Measurements from ENCODE around the gene SND1.

SND1 gene

GRCh38 chr7:127844707-127845331 is 192.8 kb downstream of the SND1 start:
- TF ChIP-seq TCF12 (IDR thresholded peaks at IDR 0.05; ENCODE audit: low read depth) (no peak), TEAD4 (IDR thresholded peaks at IDR 0.05) (no peak), CREB1 (IDR thresholded peaks at IDR 0.05; ENCODE audit: low read depth) (no peak), ZBTB7A (IDR thresholded peaks at IDR 0.05; ENCODE audit: low read depth) (no peak), CEBPB (IDR thresholded peaks at IDR 0.05) (no peak), YY1 (IDR thresholded peaks at IDR 0.05; ENCODE audit: low read depth) (no peak), RAD21 (IDR thresholded peaks at IDR 0.05; ENCODE audit: low read depth) (no peak), EGR1 (IDR thresholded peaks at IDR 0.05) (no peak), EP300 (IDR thresholded peaks at IDR 0.05; ENCODE audit: borderline replicate concordance) (no peak), NFIC (IDR thresholded peaks at IDR 0.05) (no peak)
- TF ChIP-seq, protein P1, sequence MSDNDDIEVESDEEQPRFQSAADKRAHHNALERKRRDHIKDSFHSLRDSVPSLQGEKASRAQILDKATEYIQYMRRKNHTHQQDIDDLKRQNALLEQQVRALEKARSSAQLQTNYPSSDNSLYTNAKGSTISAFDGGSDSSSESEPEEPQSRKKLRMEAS (IDR thresholded peaks at IDR 0.05) = no peak
- TF ChIP-seq, protein P2, sequence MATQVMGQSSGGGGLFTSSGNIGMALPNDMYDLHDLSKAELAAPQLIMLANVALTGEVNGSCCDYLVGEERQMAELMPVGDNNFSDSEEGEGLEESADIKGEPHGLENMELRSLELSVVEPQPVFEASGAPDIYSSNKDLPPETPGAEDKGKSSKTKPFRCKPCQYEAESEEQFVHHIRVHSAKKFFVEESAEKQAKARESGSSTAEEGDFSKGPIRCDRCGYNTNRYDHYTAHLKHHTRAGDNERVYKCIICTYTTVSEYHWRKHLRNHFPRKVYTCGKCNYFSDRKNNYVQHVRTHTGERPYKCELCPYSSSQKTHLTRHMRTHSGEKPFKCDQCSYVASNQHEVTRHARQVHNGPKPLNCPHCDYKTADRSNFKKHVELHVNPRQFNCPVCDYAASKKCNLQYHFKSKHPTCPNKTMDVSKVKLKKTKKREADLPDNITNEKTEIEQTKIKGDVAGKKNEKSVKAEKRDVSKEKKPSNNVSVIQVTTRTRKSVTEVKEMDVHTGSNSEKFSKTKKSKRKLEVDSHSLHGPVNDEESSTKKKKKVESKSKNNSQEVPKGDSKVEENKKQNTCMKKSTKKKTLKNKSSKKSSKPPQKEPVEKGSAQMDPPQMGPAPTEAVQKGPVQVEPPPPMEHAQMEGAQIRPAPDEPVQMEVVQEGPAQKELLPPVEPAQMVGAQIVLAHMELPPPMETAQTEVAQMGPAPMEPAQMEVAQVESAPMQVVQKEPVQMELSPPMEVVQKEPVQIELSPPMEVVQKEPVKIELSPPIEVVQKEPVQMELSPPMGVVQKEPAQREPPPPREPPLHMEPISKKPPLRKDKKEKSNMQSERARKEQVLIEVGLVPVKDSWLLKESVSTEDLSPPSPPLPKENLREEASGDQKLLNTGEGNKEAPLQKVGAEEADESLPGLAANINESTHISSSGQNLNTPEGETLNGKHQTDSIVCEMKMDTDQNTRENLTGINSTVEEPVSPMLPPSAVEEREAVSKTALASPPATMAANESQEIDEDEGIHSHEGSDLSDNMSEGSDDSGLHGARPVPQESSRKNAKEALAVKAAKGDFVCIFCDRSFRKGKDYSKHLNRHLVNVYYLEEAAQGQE (IDR thresholded peaks at IDR 0.05; ENCODE audit: low read depth) = no peak
- TF ChIP-seq, protein P3, sequence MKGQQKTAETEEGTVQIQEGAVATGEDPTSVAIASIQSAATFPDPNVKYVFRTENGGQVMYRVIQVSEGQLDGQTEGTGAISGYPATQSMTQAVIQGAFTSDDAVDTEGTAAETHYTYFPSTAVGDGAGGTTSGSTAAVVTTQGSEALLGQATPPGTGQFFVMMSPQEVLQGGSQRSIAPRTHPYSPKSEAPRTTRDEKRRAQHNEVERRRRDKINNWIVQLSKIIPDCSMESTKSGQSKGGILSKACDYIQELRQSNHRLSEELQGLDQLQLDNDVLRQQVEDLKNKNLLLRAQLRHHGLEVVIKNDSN (IDR thresholded peaks at IDR 0.05) = no peak

DNA sequence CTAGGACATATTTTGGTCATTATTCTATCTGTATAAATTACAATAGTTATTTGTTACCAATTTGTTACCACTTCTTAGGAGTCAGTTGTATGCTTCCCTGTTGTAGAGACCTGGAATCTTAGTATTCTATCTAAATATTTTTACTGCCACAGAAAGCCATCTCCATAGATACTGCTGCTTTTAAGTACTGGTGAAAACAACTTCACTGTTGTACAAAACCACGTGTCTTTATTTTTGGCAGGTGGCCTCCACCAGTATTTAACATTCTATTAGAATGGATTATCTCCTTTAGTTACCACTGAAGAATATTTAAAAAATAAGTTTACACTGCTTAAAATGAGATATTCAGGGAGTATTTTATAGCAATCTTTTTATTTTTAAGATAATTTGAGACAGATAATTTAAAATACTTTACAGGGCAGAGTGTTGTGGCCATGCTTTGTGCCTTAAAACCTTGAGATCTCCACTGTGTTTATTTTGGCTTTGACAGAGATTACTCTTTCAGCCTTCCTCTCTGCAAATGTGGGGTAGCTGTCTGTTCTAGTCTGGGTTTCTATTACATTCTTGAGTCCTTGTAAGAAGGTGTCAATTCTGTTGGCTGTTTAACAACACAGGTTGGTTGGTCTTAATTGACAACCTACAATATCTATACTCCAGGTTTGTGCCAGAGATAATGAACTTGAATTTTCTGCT is 193.7 kb downstream of the SND1 start:
- TF ChIP-seq EGR1 (IDR thresholded peaks at IDR 0.05) (no peak), TCF12 (IDR thresholded peaks at IDR 0.05; ENCODE audit: low read depth) (no peak), EP300 (IDR thresholded peaks at IDR 0.05; ENCODE audit: borderline replicate concordance) (no peak), YY1 (IDR thresholded peaks at IDR 0.05; ENCODE audit: low read depth) (no peak), CEBPB (IDR thresholded peaks at IDR 0.05) (no peak)
- TF ChIP-seq, protein P3 (IDR thresholded peaks at IDR 0.05) = no peak

DNA sequence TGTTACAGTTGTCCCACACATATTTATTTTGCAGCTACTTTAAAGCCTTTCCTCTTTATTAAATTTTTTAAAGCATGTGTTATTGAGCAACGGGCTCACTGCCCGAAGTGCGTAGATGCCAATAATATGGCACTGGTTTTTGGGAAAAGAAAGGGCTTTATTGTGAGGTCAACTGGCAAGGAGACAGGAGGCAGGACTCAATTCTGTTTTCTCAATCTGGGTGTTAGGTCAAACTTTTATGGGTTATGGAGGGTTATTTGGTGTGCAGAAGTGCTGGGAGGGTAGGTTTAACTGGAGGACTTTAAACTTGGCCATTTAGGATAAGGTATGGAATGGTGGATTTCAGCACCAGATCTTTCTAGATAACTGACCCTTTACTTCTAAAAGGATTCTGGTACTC is 195.6 kb downstream of the SND1 start:
- TF ChIP-seq TCF12 (IDR thresholded peaks at IDR 0.05; ENCODE audit: low read depth) (no peak), RAD21 (IDR thresholded peaks at IDR 0.05; ENCODE audit: low read depth) (no peak), TAF1 (IDR thresholded peaks at IDR 0.05; ENCODE audit: low read depth) (no peak), ZBTB7A (IDR thresholded peaks at IDR 0.05; ENCODE audit: low read depth) (no peak), FOXM1 (IDR thresholded peaks at IDR 0.05; ENCODE audit: borderline replicate concordance, low read depth) (no peak), CREB1 (IDR thresholded peaks at IDR 0.05; ENCODE audit: low read depth) (no peak), CEBPB (IDR thresholded peaks at IDR 0.05) (no peak), EGR1 (IDR thresholded peaks at IDR 0.05) (no peak), NFIC (IDR thresholded peaks at IDR 0.05) (no peak), YY1 (IDR thresholded peaks at IDR 0.05; ENCODE audit: low read depth) (no peak), EP300 (IDR thresholded peaks at IDR 0.05; ENCODE audit: borderline replicate concordance) (no peak), TEAD4 (IDR thresholded peaks at IDR 0.05) (no peak)
- TF ChIP-seq, protein P1 (IDR thresholded peaks at IDR 0.05) = no peak
- TF ChIP-seq, protein P2 (IDR thresholded peaks at IDR 0.05; ENCODE audit: low read depth) = no peak
- TF ChIP-seq, protein P3 (IDR thresholded peaks at IDR 0.05) = no peak

GRCh38 chr7:127848241-127848640 is 196.2 kb downstream of the SND1 start:
- TF ChIP-seq TEAD4 (IDR thresholded peaks at IDR 0.05) = no peak
- no peak for TF ChIP-seq TCF12 (IDR thresholded peaks at IDR 0.05; ENCODE audit: low read depth)
- no peak for TF ChIP-seq YY1 (IDR thresholded peaks at IDR 0.05; ENCODE audit: low read depth)
- no peak for TF ChIP-seq EGR1 (IDR thresholded peaks at IDR 0.05)
- TF ChIP-seq NFIC (IDR thresholded peaks at IDR 0.05) = no peak
- TF ChIP-seq, protein P2 (IDR thresholded peaks at IDR 0.05; ENCODE audit: low read depth) = no peak
- TF ChIP-seq EP300 (IDR thresholded peaks at IDR 0.05; ENCODE audit: borderline replicate concordance) = no peak
- no peak for TF ChIP-seq FOXM1 (IDR thresholded peaks at IDR 0.05; ENCODE audit: borderline replicate concordance, low read depth)

Measured in Ishikawa (cell line).